HFF-Myc (cell line): ENCODE measurements around the gene PHKB.

Experiments used
- DNase-seq: peaks from one replicate; pipeline ENCODE4 v3.0.0-alpha.2; 2011; ENCODE audit warnings: low read depth; ENCODE audit errors: extremely low read depth
- H3K4me3 ChIP-seq: replicated peaks from 2 replicates; pipeline ENCODE4 v1.5.1; 2011; ENCODE audit warnings: low read depth, mild to moderate bottlenecking, control low read depth, low read length
- CTCF ChIP-seq: IDR thresholded peaks from 2 replicates; pipeline ENCODE4 v1.5.1; 2012; ENCODE audit warnings: mild to moderate bottlenecking, low read depth, low read length, control low read depth; ENCODE audit errors: missing control alignments

The PHKB gene

GRCh38 chr16:47507701-47508100 is 46.6 kb downstream of the PHKB start:
- DNase-seq = no peak
- TF ChIP-seq CTCF = no peak
- no peak overlapping the region for H3K4me3 ChIP-seq

- no peak for DNase-seq
- no peak overlapping the region for H3K4me3 ChIP-seq
- no peak for TF ChIP-seq CTCF
Measured at GRCh38 chr16:47511882-47512281, 50.8 kb downstream of the PHKB start.

DNA sequence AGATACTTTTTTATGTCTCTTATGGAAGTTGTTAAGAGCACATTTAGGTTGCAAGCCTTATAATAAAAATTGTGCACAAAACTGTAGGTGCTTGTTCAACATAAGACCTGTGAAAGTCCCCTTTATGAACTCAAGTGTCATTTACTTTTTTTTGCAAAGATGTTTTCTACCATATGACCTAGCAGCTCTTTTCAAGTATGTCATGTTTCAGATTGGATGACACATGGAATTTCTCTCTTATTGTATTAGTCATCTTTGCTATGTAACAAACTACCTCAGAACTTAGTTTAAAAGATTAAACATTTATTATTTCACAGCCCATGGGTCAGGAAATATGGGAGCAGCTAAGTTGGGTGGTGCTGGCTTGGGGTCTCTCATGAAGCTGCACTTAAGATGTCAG is 57.9 kb downstream of the PHKB start:
- DNase-seq = no peak

GRCh38 chr16:47519546-47519945 is 58.4 kb downstream of the PHKB start:
- DNase-seq = no peak
- H3K4me3 ChIP-seq = no peak overlapping the region
- TF ChIP-seq CTCF = no peak

More for the DNA sequence above, 57.9 kb downstream of the PHKB start:
- no peak overlapping the region for H3K4me3 ChIP-seq
- no peak for TF ChIP-seq CTCF

DNA sequence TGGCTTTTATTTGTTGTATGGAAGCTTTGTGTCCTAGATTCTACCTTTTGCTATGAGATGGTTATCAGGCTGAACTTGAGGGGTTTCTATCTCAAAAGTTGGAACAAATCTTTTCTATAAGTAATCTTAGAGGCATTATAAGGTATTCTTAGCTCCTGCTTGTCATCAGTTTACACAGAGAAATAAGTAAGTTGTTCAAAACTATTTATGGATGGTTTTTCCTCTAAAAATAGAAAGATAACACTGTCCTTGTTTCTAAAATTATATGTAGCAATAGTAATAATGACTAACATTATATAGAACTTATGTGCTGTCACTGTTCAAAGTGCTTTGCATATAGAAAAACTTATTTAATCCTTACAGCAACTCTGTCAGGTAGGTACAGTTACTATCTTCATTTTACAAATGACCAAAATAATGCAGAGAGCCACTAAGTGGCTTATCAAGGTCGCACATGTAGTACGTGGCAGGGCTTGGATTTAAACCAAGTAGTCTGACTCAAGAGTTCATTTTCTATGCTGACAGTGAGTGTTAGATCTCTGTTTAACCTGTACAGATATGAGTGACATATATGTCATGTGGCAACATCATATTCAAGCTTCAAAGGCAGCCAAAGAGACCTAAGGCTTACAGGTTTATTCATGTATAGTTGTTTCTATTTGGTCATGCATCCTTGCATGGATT is 59.0 kb downstream of the PHKB start:
- no peak overlapping the region for H3K4me3 ChIP-seq
- DNase-seq = no peak
- TF ChIP-seq CTCF = no peak

GRCh38 chr16:47523342-47524006 is 62.3 kb downstream of the PHKB start:
- DNase-seq = no peak
- TF ChIP-seq CTCF = no peak
- H3K4me3 ChIP-seq = no peak overlapping the region
